ENCODE data around the gene FOXP1. TPM values are rescaled to one million over a fixed set of nuclear protein-coding genes. Genes with fewer than 3 reads are reported as not detected.

The FOXP1 gene
- total and polyA plus RNA-seq, 9 of the 15 experiments (the other 6 are each of a cell fraction or from before 2014, with no cell fraction given) = 7.7 to 34.5 (median 13.7) TPM

- BruUV-seq (replicated peaks) = no TSS peak
- in situ Hi-C loops (cut with MboI) = no loop called here
- Histone ChIP-seq H3K36me3 (ENCODE audit: control insufficient read depth, insufficient read depth, low read length) (0 out of 3 replicates have a peak, but pooled peaks cover 2% of the 10 kb centered on the region), H3K9me3 (replicated peaks; ENCODE audit: control insufficient read depth, insufficient read depth, low read depth, low read length) (no peaks in the 10 kb centered on the region), H3K4me2 (ENCODE audit: insufficient read depth, low read length) (no peak overlapping the region), H3K27me3 (ENCODE audit: control insufficient read depth in 2 of 2, insufficient read depth in 2 of 2, low read length in 2 of 2) (no peaks in the 10 kb centered on the region), H3K4me3 (no peak overlapping the region), H3K4me1 (replicated peaks in 1 of 2; ENCODE audit: control insufficient read depth in 2 of 2, insufficient read depth in 2 of 2, low read length in 2 of 2) (peaks cover 4 to 32% of the 10 kb centered on the region in 2 experiments; a peak in 2 of 5 replicates), H3K9me1 (ENCODE audit: control insufficient read depth, insufficient read depth, low read length) (no peaks in the 10 kb centered on the region), H2AFZ (ENCODE audit: low read depth, low read length) (no peak overlapping the region), H4K20me1 (replicated peaks; ENCODE audit: control insufficient read depth, insufficient read depth, low read length) (no peaks in the 10 kb centered on the region), H3K9ac (ENCODE audit: insufficient read depth in 1 of 2, low read depth in 2 of 2, low read length in 2 of 2) (no peak overlapping the region), H3K27ac (ENCODE audit: extremely low read depth, low read depth, low read length) (no peak overlapping the region), H3K79me2 (ENCODE audit: control insufficient read depth, insufficient read depth, low read length) (no peaks in the 10 kb centered on the region)
- intact Hi-C loops (cut with micrococcal nuclease) = loop anchor here (2.0 to 10.0 kb wide), 5 partner anchors 72 to 441 kb away; no protein-coding TSS in a partner anchor
- 53% methylated on average over 6 of the region's 6 CpGs for WGBS (ENCODE audit: insufficient coverage, low coverage, missing lambda C conversion rate)
- no peak for TF ChIP-seq GTF2F1 (IDR thresholded peaks at IDR 0.05; ENCODE audit: low read depth, low read length)
- TF ChIP-seq TRIM25 (IDR thresholded peaks at IDR 0.05; ENCODE audit: borderline replicate concordance) = no peak
- TF ChIP-seq ETV6 (IDR thresholded peaks at IDR 0.05; ENCODE audit: borderline replicate concordance in 1 of 2, low read depth in 2 of 2, low read length in 1 of 2) = no peak
- TF ChIP-seq ETV6 (CRISPR knock-in tag; IDR thresholded peaks at IDR 0.05; ENCODE audit: borderline replicate concordance) = no peak
- TF ChIP-seq ZNF561 (CRISPR knock-in tag; conservative IDR thresholded peaks at IDR 0.05) = no peak
- no peak for TF ChIP-seq DMBX1 (CRISPR knock-in tag; IDR thresholded peaks at IDR 0.05; ENCODE audit: borderline replicate concordance)
- TF ChIP-seq POLR3A (IDR thresholded peaks at IDR 0.05; ENCODE audit: borderline replicate concordance, extremely low read depth, insufficient read depth, insufficient read length) = no peak
- no peak for TF ChIP-seq SMAD4 (CRISPR knock-in tag; conservative IDR thresholded peaks at IDR 0.05)
- DNase-seq (ENCODE audit: extremely low read depth in 1 of 4, low spot score in 3 of 4) = no peak
- no peak for ATAC-seq
- FAIRE-seq = no peak
- ChIA-PET CTCF (ENCODE audit: low intra/inter-chr PET ratio) (no interaction called here), POLR2A (interaction anchor here (0.8 kb wide), 1 partner anchor 15 kb away, joined by 3 read pairs; no protein-coding TSS in a partner anchor)
Measured at GRCh38 chr3:71513081-71513480, 70.4 kb downstream of the FOXP1 start.
